Brain pericyte (primary cell): ENCODE measurements around the gene TBC1D3E.
"Not testable (repeated sequence)": the region's sequence is repeated elsewhere in the genome, so short reads cannot be mapped to it uniquely, and the experiment has no call there.

Experiments
- DNase-seq: peaks from one replicate; pipeline ENCODE4 v3.0.0-alpha.2; 2012; ENCODE audit warnings: low read depth, low spot score

The TBC1D3E gene

DNA sequence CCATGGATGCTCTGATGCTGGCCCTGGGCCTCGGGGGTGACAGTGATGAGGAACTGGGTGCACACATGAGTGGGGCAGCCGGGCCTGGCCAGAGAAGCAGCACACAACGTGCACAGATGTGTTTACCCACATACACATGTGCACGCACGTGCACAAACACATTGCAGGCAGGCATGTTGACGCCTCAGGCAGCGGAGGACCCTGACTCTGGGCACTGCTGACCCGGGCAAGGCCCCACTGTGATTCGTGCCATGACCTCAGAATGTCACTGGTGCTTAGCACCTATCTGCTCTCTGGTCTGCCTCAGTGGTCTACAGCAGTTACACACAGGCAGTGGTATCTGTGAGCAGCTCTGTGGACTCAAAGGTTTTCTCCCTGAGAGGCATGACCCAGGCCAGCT lies at the start of gene TBC1D3E:
Gene TBC1D3E, plus strand, starts transcription at position 301 of the 400 bp plus-strand sequence. CDS start 1,545 bp downstream, outside the sequence.
- not testable (repeated sequence) for DNase-seq

- not testable (repeated sequence) for DNase-seq
These were observed 40.4 kb upstream of the TBC1D3E start for GRCh38 chr17:38087344-38087743.

GRCh38 chr17:38088120-38088519 lies 39.6 kb upstream of the TBC1D3E start:
- not testable (repeated sequence) for DNase-seq

- not testable (repeated sequence) for DNase-seq
These were observed 33.6 kb upstream of the TBC1D3E start for GRCh38 chr17:38094059-38094694.

GRCh38 chr17:38099262-38099661 lies 28.5 kb upstream of the TBC1D3E start:
- not testable (repeated sequence) for DNase-seq

GRCh38 chr17:38119829-38120228 lies 7.9 kb upstream of the TBC1D3E start:
- DNase-seq, result not testable (repeated sequence)

GRCh38 chr17:38134860-38135259 lies 7.1 kb downstream of the TBC1D3E start:
- not testable (repeated sequence) for DNase-seq
